ENCODE measurements around the gene NEURL3. TPM values are rescaled to one million over a fixed set of nuclear protein-coding genes. Genes with fewer than 3 reads are reported as not detected.

Gene NEURL3
- total and polyA plus RNA-seq, 2 donors (not counting 3 experiments of a cell fraction or from before 2014, with no cell fraction given): not detected

DNA sequence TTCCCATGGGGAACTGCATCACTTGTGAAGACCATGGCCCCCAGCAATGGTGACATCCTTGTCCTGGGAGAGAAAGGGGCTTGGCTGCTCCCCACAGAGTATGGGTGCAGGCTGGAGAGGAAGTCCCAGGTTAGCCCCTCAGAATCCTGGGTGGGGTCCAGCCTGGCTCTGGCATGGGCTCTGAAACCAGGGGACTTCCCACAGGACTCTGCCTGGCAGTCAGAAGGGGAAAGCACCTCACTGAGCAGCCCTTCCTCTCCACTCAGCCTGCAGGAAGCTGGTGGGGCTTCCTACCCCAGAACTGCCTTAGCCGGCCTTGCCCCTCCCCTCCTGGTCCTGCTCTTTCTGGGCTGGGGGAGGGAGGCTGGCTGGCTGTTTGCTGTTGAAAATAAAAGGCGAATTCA is 3.7 kb downstream of the NEURL3 start:
- TF ChIP-seq JUN (IDR thresholded peaks at IDR 0.05; ENCODE audit: borderline replicate concordance, insufficient read depth, insufficient read length, low read depth) (no peak), GATA2 (IDR thresholded peaks at IDR 0.05; ENCODE audit: insufficient read depth, insufficient read length, low read depth, low read length) (no peak), FOS (IDR thresholded peaks at IDR 0.05; ENCODE audit: borderline replicate concordance, insufficient read depth, low read length) (no peak), POLR2A (IDR thresholded peaks at IDR 0.05; ENCODE audit: low read depth, low read length) (no peak), EZH2 (IDR thresholded peaks at IDR 0.05; ENCODE audit: borderline replicate concordance, low read depth, low read length, severe bottlenecking) (no peak), POLR2AphosphoS5 (IDR thresholded peaks at IDR 0.05; ENCODE audit: insufficient read depth, low read depth, low read length) (no peak), MYC (IDR thresholded peaks at IDR 0.05; ENCODE audit: low read depth, low read length) (no peak)
- TF ChIP-seq, protein P1, sequence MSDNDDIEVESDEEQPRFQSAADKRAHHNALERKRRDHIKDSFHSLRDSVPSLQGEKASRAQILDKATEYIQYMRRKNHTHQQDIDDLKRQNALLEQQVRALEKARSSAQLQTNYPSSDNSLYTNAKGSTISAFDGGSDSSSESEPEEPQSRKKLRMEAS (IDR thresholded peaks at IDR 0.05; ENCODE audit: insufficient read depth, insufficient read length): no peak
- TF ChIP-seq, protein P2, sequence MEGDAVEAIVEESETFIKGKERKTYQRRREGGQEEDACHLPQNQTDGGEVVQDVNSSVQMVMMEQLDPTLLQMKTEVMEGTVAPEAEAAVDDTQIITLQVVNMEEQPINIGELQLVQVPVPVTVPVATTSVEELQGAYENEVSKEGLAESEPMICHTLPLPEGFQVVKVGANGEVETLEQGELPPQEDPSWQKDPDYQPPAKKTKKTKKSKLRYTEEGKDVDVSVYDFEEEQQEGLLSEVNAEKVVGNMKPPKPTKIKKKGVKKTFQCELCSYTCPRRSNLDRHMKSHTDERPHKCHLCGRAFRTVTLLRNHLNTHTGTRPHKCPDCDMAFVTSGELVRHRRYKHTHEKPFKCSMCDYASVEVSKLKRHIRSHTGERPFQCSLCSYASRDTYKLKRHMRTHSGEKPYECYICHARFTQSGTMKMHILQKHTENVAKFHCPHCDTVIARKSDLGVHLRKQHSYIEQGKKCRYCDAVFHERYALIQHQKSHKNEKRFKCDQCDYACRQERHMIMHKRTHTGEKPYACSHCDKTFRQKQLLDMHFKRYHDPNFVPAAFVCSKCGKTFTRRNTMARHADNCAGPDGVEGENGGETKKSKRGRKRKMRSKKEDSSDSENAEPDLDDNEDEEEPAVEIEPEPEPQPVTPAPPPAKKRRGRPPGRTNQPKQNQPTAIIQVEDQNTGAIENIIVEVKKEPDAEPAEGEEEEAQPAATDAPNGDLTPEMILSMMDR (IDR thresholded peaks at IDR 0.05; ENCODE audit: extremely low read depth in 1 of 2, insufficient read depth in 1 of 2, low read depth in 1 of 2, low read length in 2 of 2): no peak
- Histone ChIP-seq H4K20me1 (replicated peaks; ENCODE audit: control insufficient read depth, extremely low read depth, insufficient read depth, low read length) (no peaks in the 10 kb centered on the region), H3K27ac (ENCODE audit: insufficient read depth, low read depth, low read length) (no peak overlapping the region), H3K9me1 (replicated peaks; ENCODE audit: control insufficient read depth, extremely low read depth, insufficient read depth, low read length) (no peaks in the 10 kb centered on the region), H3K4me1 (ENCODE audit: control insufficient read depth, extremely low read depth, insufficient read depth, low read length) (no peaks in the 10 kb centered on the region), H3K79me2 (ENCODE audit: control insufficient read depth, insufficient read depth, low read length) (no peaks in the 10 kb centered on the region), H3K9me3 (replicated peaks; ENCODE audit: control insufficient read depth, insufficient read depth, low read length) (no peaks in the 10 kb centered on the region), H3K9ac (replicated peaks; ENCODE audit: extremely low read depth, insufficient read depth, low read length) (no peak overlapping the region), H3K27me3 (ENCODE audit: control insufficient read depth in 2 of 2, insufficient read depth in 2 of 2, low read length in 2 of 2) (peaks cover 28 to 29% of the 10 kb centered on the region in 2 experiments), H2AFZ (ENCODE audit: low read depth, low read length) (no peak overlapping the region), H3K36me3 (ENCODE audit: control insufficient read depth in 2 of 2, extremely low read depth in 1 of 2, insufficient read depth in 2 of 2, low read length in 2 of 2) (no peaks in the 10 kb centered on the region), H3K4me2 (ENCODE audit: insufficient read depth, low read length) (no peak overlapping the region), H3K4me3 (replicated peaks in 1 of 3; ENCODE audit: insufficient read depth in 1 of 3, low read depth in 1 of 3, low read length in 3 of 3) (no peak overlapping the region)
- dilution Hi-C loops (cut with MboI; ENCODE audit: extremely low pct_ligation_motif_present, low sequenced_read_pairs) (no loop called here), intact Hi-C loops (cut with micrococcal nuclease) (loop anchor here (10.0 kb wide), 1 partner anchor 297 kb away; the partner anchor contains the start of gene STARD7)
- POLR2A ChIA-PET: no interaction called here
- FAIRE-seq (no peak), DNase-seq (ENCODE audit: low read depth, low spot score) (peak; percentile 22)
- CTCF ChIA-PET: no interaction called here
- BruUV-seq (replicated peaks): no TSS peak

Data from endothelial cell of umbilical vein (primary cell).